ENCODE measurements around the gene FAF1. TPM values are rescaled to one million over a fixed set of nuclear protein-coding genes. Genes with fewer than 3 reads are reported as not detected.

The FAF1 gene
- total RNA-seq, 2 experiments from 2014 or later: 84.6 to 88.2 TPM

GRCh38 chr1:50426702-50427085, 533.4 kb downstream of the FAF1 start:
- peaks cover 37% of the 10 kb centered on the region for H3K4me1 Mint-ChIP-seq
- H3K9me3 Mint-ChIP-seq: no peaks in the 10 kb centered on the region
- POLR2A ChIA-PET: no interaction called here
- CTCF ChIA-PET: no interaction called here
- no peak for DNase-seq
- peak overlapping the region; percentile 7 for H3K4me3 Mint-ChIP-seq
- H3K27me3 Mint-ChIP-seq: peaks cover 97% of the 10 kb centered on the region
- peaks cover 9% of the 10 kb centered on the region for H3K36me3 Mint-ChIP-seq (ENCODE audit: low read depth)
- peak overlapping the region; percentile 70 for H3K27ac Mint-ChIP-seq

GRCh38 chr1:50426108-50426700, 533.9 kb downstream of the FAF1 start:
- Mint-ChIP-seq H3K27ac (peak overlapping the region; percentile 72), H3K36me3 (ENCODE audit: low read depth) (peaks cover 9% of the 10 kb centered on the region), H3K4me3 (peak overlapping the region; percentile 7), H3K4me1 (peaks cover 40% of the 10 kb centered on the region), H3K9me3 (no peaks in the 10 kb centered on the region), H3K27me3 (peaks cover 96% of the 10 kb centered on the region)
- CTCF ChIA-PET: no interaction called here
- POLR2A ChIA-PET: no interaction called here
- no peak for DNase-seq

GRCh38 chr1:50425376-50426107, 534.5 kb downstream of the FAF1 start:
- Mint-ChIP-seq H3K9me3 (no peaks in the 10 kb centered on the region), H3K36me3 (ENCODE audit: low read depth) (peaks cover 9% of the 10 kb centered on the region), H3K4me1 (peaks cover 41% of the 10 kb centered on the region), H3K27me3 (peaks cover 91% of the 10 kb centered on the region), H3K4me3 (peak overlapping the region; percentile 13), H3K27ac (peak overlapping the region; percentile 50)
- ChIA-PET CTCF (no interaction called here), POLR2A (no interaction called here)
- no peak for DNase-seq

GRCh38 chr1:50424884-50425375, 535.1 kb downstream of the FAF1 start:
- POLR2A ChIA-PET: no interaction called here
- no peak for DNase-seq
- H3K9me3 Mint-ChIP-seq: no peaks in the 10 kb centered on the region
- H3K27me3 Mint-ChIP-seq: peaks cover 91% of the 10 kb centered on the region
- H3K36me3 Mint-ChIP-seq (ENCODE audit: low read depth): peaks cover 10% of the 10 kb centered on the region
- H3K27ac Mint-ChIP-seq: peak overlapping the region; percentile 76
- H3K4me3 Mint-ChIP-seq: peak overlapping the region; percentile 76
- H3K4me1 Mint-ChIP-seq: peaks cover 45% of the 10 kb centered on the region
- CTCF ChIA-PET: interaction anchor here (1.4 kb wide), 1 partner anchor 12 kb away, joined by 6 read pairs; no protein-coding TSS in a partner anchor

GRCh38 chr1:50424045-50424883, 535.8 kb downstream of the FAF1 start:
- CTCF ChIA-PET: interaction anchor here (1.4 kb wide), 1 partner anchor 11 kb away, joined by 6 read pairs; no protein-coding TSS in a partner anchor
- H3K4me3 Mint-ChIP-seq: peak overlapping the region; percentile 76
- H3K27ac Mint-ChIP-seq: peak overlapping the region; percentile 76
- H3K36me3 Mint-ChIP-seq (ENCODE audit: low read depth): peaks cover 12% of the 10 kb centered on the region
- peaks cover 47% of the 10 kb centered on the region for H3K4me1 Mint-ChIP-seq
- peaks cover 90% of the 10 kb centered on the region for H3K27me3 Mint-ChIP-seq
- POLR2A ChIA-PET: no interaction called here
- no peaks in the 10 kb centered on the region for H3K9me3 Mint-ChIP-seq
- DNase-seq: no peak

GRCh38 chr1:50423670-50424000, 536.4 kb downstream of the FAF1 start:
- DNase-seq: peak; percentile 33
- ChIA-PET CTCF (interaction anchor here (1.4 kb wide), 1 partner anchor 11 kb away, joined by 6 read pairs; no protein-coding TSS in a partner anchor), POLR2A (no interaction called here)
- peak overlapping the region; percentile 46 for H3K27ac Mint-ChIP-seq
- H3K4me1 Mint-ChIP-seq: peaks cover 47% of the 10 kb centered on the region
- H3K27me3 Mint-ChIP-seq: peaks cover 84% of the 10 kb centered on the region
- H3K4me3 Mint-ChIP-seq: peak overlapping the region; percentile 76
- peaks cover 12% of the 10 kb centered on the region for H3K36me3 Mint-ChIP-seq (ENCODE audit: low read depth)
- H3K9me3 Mint-ChIP-seq: no peaks in the 10 kb centered on the region

GRCh38 chr1:50422946-50423669, 537.0 kb downstream of the FAF1 start, which contains the start of gene DMRTA2:
Gene DMRTA2, minus strand, starts transcription at chr1:50423443. Its CDS starts 1,907 bp downstream, at chr1:50421536.
- Mint-ChIP-seq H3K27me3 (peaks cover 85% of the 10 kb centered on the region), H3K4me3 (peak within 1 kb of the TSS; percentile 76), H3K4me1 (peaks cover 45% of the 10 kb centered on the region), H3K36me3 (ENCODE audit: low read depth) (peaks cover 11% of the 10 kb centered on the region), H3K27ac (peak within 1 kb of the TSS; percentile 76), H3K9me3 (no peaks in the 10 kb centered on the region)
- CTCF ChIA-PET: no interaction called here
- POLR2A ChIA-PET: no interaction called here
- no peak for DNase-seq

GRCh38 chr1:50422675-50422945, 537.5 kb downstream of the FAF1 start:
- H3K4me1 Mint-ChIP-seq: peaks cover 44% of the 10 kb centered on the region
- peak overlapping the region; percentile 13 for H3K4me3 Mint-ChIP-seq
- peaks cover 11% of the 10 kb centered on the region for H3K36me3 Mint-ChIP-seq (ENCODE audit: low read depth)
- H3K27ac Mint-ChIP-seq: peak overlapping the region; percentile 50
- H3K9me3 Mint-ChIP-seq: no peaks in the 10 kb centered on the region
- H3K27me3 Mint-ChIP-seq: peaks cover 85% of the 10 kb centered on the region
- no peak for DNase-seq
- POLR2A ChIA-PET: no interaction called here
- CTCF ChIA-PET: no interaction called here

- no peaks in the 10 kb centered on the region for H3K9me3 Mint-ChIP-seq
- POLR2A ChIA-PET: no interaction called here
- peaks cover 84% of the 10 kb centered on the region for H3K27me3 Mint-ChIP-seq
- H3K4me3 Mint-ChIP-seq: peak overlapping the region; percentile 57
- CTCF ChIA-PET: interaction anchor here (0.6 kb wide), 1 partner anchor 61 kb away, joined by 3 read pairs; no protein-coding TSS in a partner anchor
- H3K27ac Mint-ChIP-seq: peak overlapping the region; percentile 56
- DNase-seq: no peak
- peaks cover 11% of the 10 kb centered on the region for H3K36me3 Mint-ChIP-seq (ENCODE audit: low read depth)
- peaks cover 40% of the 10 kb centered on the region for H3K4me1 Mint-ChIP-seq
Observed at GRCh38 chr1:50421768-50422674, 538.0 kb downstream of the FAF1 start.

- H3K27me3 Mint-ChIP-seq: peaks cover 84% of the 10 kb centered on the region
- CTCF ChIA-PET: interaction anchor here (0.6 kb wide), 1 partner anchor 61 kb away, joined by 3 read pairs; no protein-coding TSS in a partner anchor
- H3K4me3 Mint-ChIP-seq: no peak overlapping the region
- H3K27ac Mint-ChIP-seq: peak overlapping the region; percentile 47
- no peak for DNase-seq
- H3K36me3 Mint-ChIP-seq (ENCODE audit: low read depth): peaks cover 12% of the 10 kb centered on the region
- POLR2A ChIA-PET: no interaction called here
- no peaks in the 10 kb centered on the region for H3K9me3 Mint-ChIP-seq
- H3K4me1 Mint-ChIP-seq: peaks cover 43% of the 10 kb centered on the region
Observed at GRCh38 chr1:50421366-50421748, 538.7 kb downstream of the FAF1 start.

GRCh38 chr1:50420689-50421365, 539.2 kb downstream of the FAF1 start:
- H3K4me1 Mint-ChIP-seq: peaks cover 43% of the 10 kb centered on the region
- H3K9me3 Mint-ChIP-seq: no peaks in the 10 kb centered on the region
- ChIA-PET POLR2A (no interaction called here), CTCF (no interaction called here)
- H3K4me3 Mint-ChIP-seq: peak overlapping the region; percentile 60
- peaks cover 83% of the 10 kb centered on the region for H3K27me3 Mint-ChIP-seq
- H3K36me3 Mint-ChIP-seq (ENCODE audit: low read depth): peaks cover 12% of the 10 kb centered on the region
- peak overlapping the region; percentile 82 for H3K27ac Mint-ChIP-seq
- no peak for DNase-seq
